ENCODE results near the gene RASGRP2. TPM values are rescaled to one million over a fixed set of nuclear protein-coding genes. Genes with fewer than 3 reads are reported as not detected.
A peak's percentile ranks its signal among the peaks of the same experiment; 100 is the strongest.

RASGRP2 gene
- total RNA-seq, 4 donors from 2014 or later: 3.2 to 72.8 (median 23.3) TPM

DNA sequence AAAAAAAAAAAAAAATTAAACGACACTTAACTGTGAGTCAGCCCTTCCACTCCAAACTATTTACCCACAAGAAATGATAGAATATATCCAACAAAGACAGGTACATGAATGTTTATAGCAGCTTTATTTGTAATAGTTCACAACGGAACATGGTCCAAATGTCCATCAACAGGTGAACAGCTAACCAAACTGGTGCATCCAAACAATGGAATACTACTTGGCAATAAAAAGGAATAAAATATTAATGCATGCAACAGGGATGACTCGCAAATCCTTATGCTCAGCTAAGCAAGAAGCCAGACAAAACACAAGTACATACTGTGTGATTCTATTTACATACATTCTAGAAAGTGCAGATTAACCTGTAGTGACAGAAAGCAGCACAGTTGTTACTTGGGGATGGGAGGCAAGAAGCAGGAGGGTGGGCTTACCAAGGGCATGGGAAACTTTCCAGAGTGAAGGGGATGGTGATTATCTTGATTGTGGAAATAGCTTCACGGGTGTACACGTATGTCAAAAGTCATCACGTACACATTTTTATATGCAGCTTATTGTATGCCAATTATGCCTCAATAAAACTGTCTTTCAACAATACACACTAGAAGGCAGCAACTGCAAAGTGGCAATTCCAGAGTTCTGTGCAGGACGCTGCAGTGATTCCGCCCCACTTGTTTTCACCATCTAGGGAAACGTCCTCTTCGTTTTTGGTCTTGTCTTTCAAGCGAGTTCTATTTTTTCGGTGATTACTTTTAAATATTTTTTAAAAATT, 41.1 kb upstream of the RASGRP2 start:
- no peak for DNase-seq
- no peak overlapping the region for H3K4me3 ChIP-seq
- H3K4me1 ChIP-seq: no peaks in the 10 kb centered on the region
- no peak overlapping the region for H3K27ac ChIP-seq
- H3K9me3 ChIP-seq: no peaks in the 10 kb centered on the region
- intact Hi-C loops (cut with DNase I; ENCODE audit: low total_unique reads): no loop called here
- H3K36me3 ChIP-seq: no peaks in the 10 kb centered on the region
- no peaks in the 10 kb centered on the region for H3K27me3 ChIP-seq
- TF ChIP-seq, protein P1, sequence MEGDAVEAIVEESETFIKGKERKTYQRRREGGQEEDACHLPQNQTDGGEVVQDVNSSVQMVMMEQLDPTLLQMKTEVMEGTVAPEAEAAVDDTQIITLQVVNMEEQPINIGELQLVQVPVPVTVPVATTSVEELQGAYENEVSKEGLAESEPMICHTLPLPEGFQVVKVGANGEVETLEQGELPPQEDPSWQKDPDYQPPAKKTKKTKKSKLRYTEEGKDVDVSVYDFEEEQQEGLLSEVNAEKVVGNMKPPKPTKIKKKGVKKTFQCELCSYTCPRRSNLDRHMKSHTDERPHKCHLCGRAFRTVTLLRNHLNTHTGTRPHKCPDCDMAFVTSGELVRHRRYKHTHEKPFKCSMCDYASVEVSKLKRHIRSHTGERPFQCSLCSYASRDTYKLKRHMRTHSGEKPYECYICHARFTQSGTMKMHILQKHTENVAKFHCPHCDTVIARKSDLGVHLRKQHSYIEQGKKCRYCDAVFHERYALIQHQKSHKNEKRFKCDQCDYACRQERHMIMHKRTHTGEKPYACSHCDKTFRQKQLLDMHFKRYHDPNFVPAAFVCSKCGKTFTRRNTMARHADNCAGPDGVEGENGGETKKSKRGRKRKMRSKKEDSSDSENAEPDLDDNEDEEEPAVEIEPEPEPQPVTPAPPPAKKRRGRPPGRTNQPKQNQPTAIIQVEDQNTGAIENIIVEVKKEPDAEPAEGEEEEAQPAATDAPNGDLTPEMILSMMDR (IDR thresholded peaks at IDR 0.05): no peak
- no peak for TF ChIP-seq POLR2A (IDR thresholded peaks at IDR 0.05)

DNA sequence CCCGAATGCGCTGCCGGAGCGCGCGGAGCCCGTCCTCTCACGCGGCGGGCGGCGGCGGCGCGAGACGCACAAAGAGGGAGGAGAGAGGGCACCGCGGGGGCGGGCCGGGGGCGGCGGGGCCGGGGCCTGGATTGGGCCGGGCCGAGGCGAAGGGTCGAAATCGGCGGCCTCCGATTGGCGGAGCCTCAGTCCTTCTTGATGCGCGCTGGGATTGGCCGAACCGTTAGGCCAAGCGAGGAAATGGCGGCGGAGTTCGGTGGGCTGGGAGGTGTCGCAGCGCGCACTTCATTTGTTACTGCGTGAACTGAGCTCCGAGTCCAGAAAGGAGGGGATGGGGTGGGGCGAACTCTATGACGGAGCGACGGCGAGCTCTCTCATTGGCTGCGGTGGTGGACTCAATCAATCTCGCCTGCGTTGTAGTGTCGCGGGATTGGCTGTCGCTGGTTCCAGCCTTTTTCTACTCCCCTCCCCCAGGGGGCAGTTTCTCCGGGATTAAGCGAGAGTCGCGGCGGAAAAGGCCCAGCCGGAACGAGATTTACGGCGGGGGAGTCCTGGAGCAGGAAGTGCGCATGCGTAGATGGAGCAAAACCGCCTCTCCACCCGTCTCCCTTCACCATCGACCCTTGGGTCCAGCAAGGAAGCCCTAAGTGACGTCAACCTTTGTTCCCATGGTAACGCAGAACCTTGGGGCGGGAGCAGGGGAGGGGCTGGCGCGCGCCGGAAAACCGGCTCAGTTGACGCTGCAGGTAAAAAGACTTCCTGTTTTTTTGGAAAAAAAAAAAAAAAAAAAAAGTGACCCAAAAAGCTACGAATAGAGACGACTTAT, 34.7 kb upstream of the RASGRP2 start, which contains the start of gene SF1:
Gene SF1 (minus strand): TSS at position 70 of the 826 bp plus-strand sequence. CDS start 150 bp downstream, outside the sequence.
- peak within 1 kb of the TSS; percentile 99 for H3K27ac ChIP-seq
- peaks cover 7 to 14% of the 10 kb centered on the region in 2 donors for H3K4me1 ChIP-seq
- peak within 1 kb of the TSS; percentile 88 to 89 for H3K4me3 ChIP-seq
- TF ChIP-seq, protein P1 (IDR thresholded peaks at IDR 0.05): peak; percentile 12 to 38 (median 29)
- TF ChIP-seq POLR2A (IDR thresholded peaks at IDR 0.05): peak; percentile 97 to 99
- H3K36me3 ChIP-seq: no peaks in the 10 kb centered on the region
- intact Hi-C loops (cut with DNase I; ENCODE audit: low total_unique reads): no loop called here
- no peaks in the 10 kb centered on the region for H3K27me3 ChIP-seq
- no peaks in the 10 kb centered on the region for H3K9me3 ChIP-seq
- peak; percentile 99 to 100 for DNase-seq

DNA sequence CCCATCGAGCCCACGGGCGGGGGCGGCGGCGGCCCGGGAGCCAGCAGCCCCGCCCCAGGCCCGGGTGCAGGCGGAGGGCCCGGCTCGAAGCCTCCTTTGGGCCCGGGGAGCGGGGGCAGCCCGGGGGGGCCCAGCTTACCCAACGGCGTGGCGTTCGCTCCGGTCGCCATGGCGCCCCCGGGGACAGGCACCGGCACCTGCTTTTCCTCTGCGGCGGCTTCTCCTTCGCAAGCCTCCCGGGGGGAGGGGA, 34.2 kb upstream of the RASGRP2 start:
- no peaks in the 10 kb centered on the region for H3K9me3 ChIP-seq
- peak overlapping the region; percentile 99 for H3K27ac ChIP-seq
- no peaks in the 10 kb centered on the region for H3K27me3 ChIP-seq
- intact Hi-C loops (cut with DNase I; ENCODE audit: low total_unique reads): no loop called here
- no peak for TF ChIP-seq POLR2A (IDR thresholded peaks at IDR 0.05)
- TF ChIP-seq, protein P1 (IDR thresholded peaks at IDR 0.05): no peak
- H3K4me1 ChIP-seq: peaks cover 7 to 14% of the 10 kb centered on the region in 2 donors
- H3K4me3 ChIP-seq: peak overlapping the region; percentile 88 to 89
- no peaks in the 10 kb centered on the region for H3K36me3 ChIP-seq
- DNase-seq: no peak

DNA sequence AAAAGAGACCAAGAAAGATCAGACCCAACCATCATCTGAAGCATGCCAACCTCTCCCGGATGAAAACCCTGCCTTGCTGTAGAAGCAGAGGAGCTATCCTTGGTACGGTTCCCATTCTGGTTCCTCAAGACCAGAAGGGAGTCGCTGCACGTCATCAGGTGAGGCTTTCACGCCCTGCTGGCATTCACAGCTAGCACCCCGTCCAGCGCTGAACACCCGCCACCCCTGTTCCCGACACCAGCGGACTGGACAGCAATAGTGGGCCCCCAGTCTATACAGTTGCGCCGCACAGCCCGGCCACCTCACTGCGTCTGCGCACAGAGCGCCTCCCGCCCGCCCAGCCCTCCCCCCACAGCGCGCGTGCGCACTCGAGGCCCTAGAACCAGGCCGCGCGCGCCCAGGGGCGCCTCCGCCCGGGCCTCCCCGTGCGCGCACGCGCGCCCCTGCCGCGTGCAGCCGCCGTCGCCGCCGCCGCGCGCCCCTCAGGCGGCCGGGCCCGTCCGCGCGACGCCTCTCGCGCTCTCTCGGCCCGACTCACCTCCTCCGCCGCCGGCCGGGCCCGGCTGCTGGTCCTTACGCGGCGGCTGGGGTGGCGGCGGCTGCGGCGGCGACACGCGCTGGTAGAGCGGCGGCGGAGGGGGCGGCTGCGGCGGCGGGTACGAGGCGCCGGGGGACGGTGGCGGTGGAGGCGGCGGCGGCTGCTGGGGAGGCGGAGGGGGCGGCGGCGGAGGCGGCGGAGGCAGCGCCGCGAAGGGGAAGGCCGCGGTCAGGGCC, 33.7 kb upstream of the RASGRP2 start:
- Histone ChIP-seq H3K27me3 (no peaks in the 10 kb centered on the region), H3K36me3 (no peaks in the 10 kb centered on the region), H3K9me3 (no peaks in the 10 kb centered on the region), H3K4me1 (peaks cover 7 to 14% of the 10 kb centered on the region in 2 donors), H3K4me3 (peak overlapping the region; percentile 88 to 89), H3K27ac (peak overlapping the region; percentile 99)
- TF ChIP-seq, protein P1 (IDR thresholded peaks at IDR 0.05): no peak
- peak in 1 of 2 donors; percentile 5 for TF ChIP-seq POLR2A (IDR thresholded peaks at IDR 0.05)
- intact Hi-C loops (cut with DNase I; ENCODE audit: low total_unique reads): no loop called here
- DNase-seq: peak; percentile 77 to 80
